Esophagus muscularis mucosa (tissue), 4 donors: ENCODE results near the gene ATP6AP1. TPM values are rescaled to one million over a fixed set of nuclear protein-coding genes. Genes with fewer than 3 reads are reported as not detected.
"Not testable (repeated sequence)": the region's sequence is repeated elsewhere in the genome, so short reads cannot be mapped to it uniquely, and the experiment has no call there.

Experiments used
- DNase-seq: peaks from one replicate; pipeline ENCODE4 v3.0.0-alpha.2; 2017; ENCODE audit errors: extremely low spot score
- H3K27ac ChIP-seq, 4 donors: fragments of 200-600 bp; sonication (generic); replicated peaks in 1 of 4; 1 replicate in 3 of 4; 2 replicates in 1 of 4; pipeline ENCODE4 v1.5.1; 2016 to 2019; ENCODE audit warnings: mild to moderate bottlenecking in 1 of 4
- H3K27me3 ChIP-seq, 4 donors: fragments of 200-600 bp; sonication (generic); one replicate each; pipeline versions ENCODE4 v1.5.1 to v1.6.0; 2016 to 2019
- H3K36me3 ChIP-seq, 4 donors: fragments of 200-600 bp; sonication (generic); one replicate each; pipeline ENCODE4 v1.5.1; 2016 to 2019
- H3K4me1 ChIP-seq, 4 donors: fragments of 200-600 bp; sonication (generic); one replicate each; pipeline ENCODE4 v1.5.1; 2016 to 2019
- H3K4me3 ChIP-seq, 4 donors: fragments of 200-600 bp; sonication (generic); 1 replicate in 2 of 4; 2 replicates in 2 of 4; pipeline ENCODE4 v1.5.1; 2016 to 2019; ENCODE audit warnings: mild to moderate bottlenecking in 4 of 4, moderate library complexity in 1 of 4
- H3K9me3 ChIP-seq, 4 donors: fragments of 200-600 bp; sonication (generic); 1 replicate in 3 of 4; 2 replicates in 1 of 4; pipeline ENCODE4 v1.5.1; 2016 to 2019
- EP300 ChIP-seq: sonication (generic); formaldehyde crosslinking; IDR thresholded peaks from one replicate; pipeline ENCODE4 v1.6.1; 2017; ENCODE audit warnings: antibody characterized with exemption
- POLR2A ChIP-seq: fragments of 450-650 bp; IDR thresholded peaks from one replicate; pipeline ENCODE4 v1.6.1; 2017; ENCODE audit warnings: antibody characterized with exemption, moderate library complexity, mild to moderate bottlenecking, low read depth
- POLR2AphosphoS5 ChIP-seq, 2 donors: sonication (generic); formaldehyde crosslinking; IDR thresholded peaks; one replicate each; pipeline ENCODE4 v1.6.1; 2017; ENCODE audit warnings: antibody characterized with exemption in 2 of 2
- WGBS: methylation state at CpG from one replicate; pipeline ENCODE4 v1.1.5; 2018; 5-methylcytosine and 5-hydroxymethylcytosine counted together
- intact Hi-C: fragments of 100-400 bp; cut with DNase I; formaldehyde crosslinking; loops from one replicate; pipeline ENCODE4 v1.15.1; 2023
- total RNA-seq, 4 donors: library from RNA; depleted of rRNA; stranded (reverse); fragments of >200 nt; gene quantifications; one replicate each; pipeline versions ENCODE4 v1.1.0 to v1.2.1, GENCODE V29; 2016
- TF ChIP-seq, protein P1 (sequence below), 3 experiments: fragments of 200-600 bp in 2 of 3; fragments of 450-650 bp in 1 of 3; sonication (generic) in 2 of 3; IDR thresholded peaks; one replicate each; pipeline ENCODE4 v1.5.1; 2017 to 2019; ENCODE audit warnings: antibody characterized with exemption in 3 of 3, mild to moderate bottlenecking in 2 of 3, moderate library complexity in 1 of 3

Gene ATP6AP1
- total RNA-seq, 4 donors from 2014 or later = 27.4 to 67.2 (median 34.7) TPM

DNA sequence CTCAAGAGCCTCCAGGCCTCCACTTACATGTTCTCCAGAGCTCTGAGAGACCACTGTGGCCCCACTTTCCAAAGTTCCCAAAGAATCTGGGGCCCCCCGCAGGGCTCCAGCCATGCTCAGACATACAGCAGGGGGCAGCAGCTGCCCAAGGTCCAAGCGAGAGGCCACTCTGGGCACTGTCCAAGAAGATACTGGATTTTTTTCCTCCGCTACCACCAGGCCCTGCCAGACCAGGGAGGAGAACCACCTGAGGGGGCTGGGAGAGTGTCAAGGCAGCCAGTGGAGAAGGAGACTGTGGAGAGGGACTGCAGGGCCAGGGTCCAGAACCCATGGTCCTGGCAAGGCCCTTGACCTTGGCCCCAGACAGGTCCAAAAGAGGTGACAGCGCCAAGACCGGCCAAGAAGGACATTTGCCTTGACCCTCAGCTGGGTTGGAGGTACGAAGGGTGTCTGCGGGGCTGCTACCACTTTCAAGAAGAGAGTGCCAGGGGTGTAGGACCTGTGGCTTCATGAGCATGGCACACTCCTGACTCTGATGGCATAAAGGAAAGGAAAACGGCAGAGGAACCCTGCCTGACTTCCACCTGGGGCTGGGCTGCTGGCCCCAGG, 44.1 kb upstream of the ATP6AP1 start:
- peaks cover 6 to 44% (median 38%) of the 10 kb centered on the region in 4 donors for H3K4me1 ChIP-seq
- no peak for TF ChIP-seq EP300
- no peak for TF ChIP-seq POLR2A
- TF ChIP-seq, protein P1, sequence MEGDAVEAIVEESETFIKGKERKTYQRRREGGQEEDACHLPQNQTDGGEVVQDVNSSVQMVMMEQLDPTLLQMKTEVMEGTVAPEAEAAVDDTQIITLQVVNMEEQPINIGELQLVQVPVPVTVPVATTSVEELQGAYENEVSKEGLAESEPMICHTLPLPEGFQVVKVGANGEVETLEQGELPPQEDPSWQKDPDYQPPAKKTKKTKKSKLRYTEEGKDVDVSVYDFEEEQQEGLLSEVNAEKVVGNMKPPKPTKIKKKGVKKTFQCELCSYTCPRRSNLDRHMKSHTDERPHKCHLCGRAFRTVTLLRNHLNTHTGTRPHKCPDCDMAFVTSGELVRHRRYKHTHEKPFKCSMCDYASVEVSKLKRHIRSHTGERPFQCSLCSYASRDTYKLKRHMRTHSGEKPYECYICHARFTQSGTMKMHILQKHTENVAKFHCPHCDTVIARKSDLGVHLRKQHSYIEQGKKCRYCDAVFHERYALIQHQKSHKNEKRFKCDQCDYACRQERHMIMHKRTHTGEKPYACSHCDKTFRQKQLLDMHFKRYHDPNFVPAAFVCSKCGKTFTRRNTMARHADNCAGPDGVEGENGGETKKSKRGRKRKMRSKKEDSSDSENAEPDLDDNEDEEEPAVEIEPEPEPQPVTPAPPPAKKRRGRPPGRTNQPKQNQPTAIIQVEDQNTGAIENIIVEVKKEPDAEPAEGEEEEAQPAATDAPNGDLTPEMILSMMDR (IDR thresholded peaks at IDR 0.05) = peak; percentile 36 to 53 (median 48)
- TF ChIP-seq POLR2AphosphoS5 (IDR thresholded peaks at IDR 0.05) = peak in 1 of 2 donors; percentile 5
- DNase-seq = no peak
- H3K27me3 ChIP-seq = no peaks in the 10 kb centered on the region
- H3K9me3 ChIP-seq = no peaks in the 10 kb centered on the region
- intact Hi-C loops = no loop called here
- WGBS = 59% methylated on average over 8 of the region's 8 CpGs
- H3K4me3 ChIP-seq = no peak overlapping the region
- H3K27ac ChIP-seq = peak overlapping the region; percentile 38 to 92 (median 48)
- H3K36me3 ChIP-seq = peaks cover 0 to 19% (median 3%) of the 10 kb centered on the region in 4 donors

DNA sequence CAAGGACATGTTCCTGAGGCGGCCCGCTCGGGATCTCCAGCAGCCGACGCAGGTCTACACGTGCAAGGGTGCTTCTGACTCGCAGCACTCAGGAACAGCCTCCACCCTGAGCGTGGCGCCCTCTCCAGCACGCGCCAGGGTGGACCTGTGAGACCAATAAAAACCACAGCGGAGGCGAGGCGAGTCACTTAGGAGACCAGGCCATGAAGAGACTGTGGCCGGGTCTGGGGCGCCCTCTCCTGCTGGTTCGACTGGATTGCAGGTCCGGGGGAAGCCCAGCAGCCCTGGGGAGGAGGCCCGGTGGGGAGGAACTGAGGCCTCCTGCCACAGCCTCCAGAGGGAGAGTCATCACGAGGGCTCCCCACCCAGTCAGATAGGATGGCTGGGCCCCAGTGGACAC, 40.4 kb upstream of the ATP6AP1 start:
- H3K27ac ChIP-seq, H3K27me3 ChIP-seq, H3K36me3 ChIP-seq, H3K4me3 ChIP-seq, H3K9me3 ChIP-seq, DNase-seq, intact Hi-C loops: not testable (repeated sequence)
- WGBS = no CpG with 5 or more reads among the region's 20 CpGs
- H3K4me1 ChIP-seq = peaks cover 0 to 16% (median 16%) of the 10 kb centered on the region in 4 donors

DNA sequence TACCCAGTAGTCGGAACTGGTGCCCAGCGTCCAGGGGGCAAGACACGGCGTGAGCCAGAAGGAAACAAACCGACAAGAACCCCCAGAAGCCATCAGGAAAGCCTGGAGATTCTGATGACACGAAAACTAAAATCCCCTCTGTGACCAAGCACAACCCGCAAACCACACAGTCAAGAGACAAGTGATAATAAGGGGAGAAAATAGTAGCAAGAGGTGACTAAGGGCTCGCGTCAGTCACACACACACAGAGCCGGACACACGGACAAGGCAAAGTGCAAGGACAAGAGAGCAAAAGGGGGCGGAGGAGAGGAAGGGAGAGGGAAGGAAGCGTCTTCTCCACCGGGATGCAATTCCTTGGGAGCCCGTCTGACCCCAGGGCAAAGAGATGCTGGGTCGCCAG, 39.8 kb upstream of the ATP6AP1 start:
- no CpG with 5 or more reads among the region's 16 CpGs for WGBS
- H3K36me3 ChIP-seq, H3K27me3 ChIP-seq, DNase-seq, H3K27ac ChIP-seq, H3K9me3 ChIP-seq, H3K4me3 ChIP-seq, intact Hi-C loops: not testable (repeated sequence)
- H3K4me1 ChIP-seq = peaks cover 0 to 11% (median 11%) of the 10 kb centered on the region in 4 donors

DNA sequence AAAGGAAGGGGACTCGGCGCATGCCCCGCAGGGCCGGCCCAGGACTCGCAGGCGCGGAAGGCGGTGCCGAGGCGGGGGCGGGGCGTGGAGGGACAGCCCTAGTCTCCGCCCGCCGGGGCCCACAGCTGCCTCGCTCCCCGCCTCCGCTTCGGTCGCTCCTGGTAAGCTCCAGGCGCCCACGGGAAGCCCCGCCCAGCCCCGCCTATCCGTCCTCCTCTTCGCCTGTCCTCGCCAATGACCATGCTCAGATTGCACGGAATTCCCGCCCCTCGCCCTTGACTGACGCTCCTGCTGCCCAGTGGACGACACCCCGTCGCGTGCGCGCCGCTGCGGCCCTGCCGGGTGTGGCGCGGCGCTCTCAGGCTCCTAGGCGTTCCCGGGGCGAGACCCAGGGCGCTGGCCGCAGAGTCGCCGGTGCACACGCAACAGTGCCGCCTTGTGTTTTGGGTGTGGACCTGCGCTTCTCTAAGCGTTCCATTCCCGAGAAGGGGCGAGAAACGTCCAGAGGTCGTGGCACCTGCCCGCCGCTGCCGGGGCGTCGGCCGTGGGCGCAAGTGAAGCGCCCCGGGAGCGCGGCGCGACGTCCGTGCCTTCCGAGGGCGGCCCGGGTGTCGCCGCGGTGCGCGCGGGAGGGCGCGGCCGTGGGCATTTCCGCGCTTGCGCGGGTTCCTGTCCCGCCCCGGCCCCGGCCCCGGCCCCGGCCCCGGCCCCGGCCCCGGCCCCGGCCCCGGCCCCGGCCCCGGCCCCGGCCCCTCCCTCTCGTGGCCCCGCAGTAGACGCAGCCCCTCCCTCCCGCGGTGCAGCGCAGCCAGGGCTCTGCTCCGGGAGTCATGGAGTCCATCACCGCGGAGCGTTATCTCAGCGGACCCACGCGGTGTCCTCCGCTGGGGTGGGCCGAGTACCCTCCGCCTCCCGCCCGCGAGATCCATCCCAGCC, 38.4 kb upstream of the ATP6AP1 start:
- Histone ChIP-seq H3K27ac (peak overlapping the region in 3 of 4 donors; percentile 67 to 79 (median 78)), H3K4me3 (peak overlapping the region in 3 of 4 donors; percentile 36 to 56 (median 40))
- no CpG with 5 or more reads among the region's 121 CpGs for whole genome bisulfite sequencing
- intact Hi-C loops, H3K9me3 ChIP-seq, H3K27me3 ChIP-seq, H3K4me1 ChIP-seq, DNase-seq, H3K36me3 ChIP-seq: not testable (repeated sequence)

DNA sequence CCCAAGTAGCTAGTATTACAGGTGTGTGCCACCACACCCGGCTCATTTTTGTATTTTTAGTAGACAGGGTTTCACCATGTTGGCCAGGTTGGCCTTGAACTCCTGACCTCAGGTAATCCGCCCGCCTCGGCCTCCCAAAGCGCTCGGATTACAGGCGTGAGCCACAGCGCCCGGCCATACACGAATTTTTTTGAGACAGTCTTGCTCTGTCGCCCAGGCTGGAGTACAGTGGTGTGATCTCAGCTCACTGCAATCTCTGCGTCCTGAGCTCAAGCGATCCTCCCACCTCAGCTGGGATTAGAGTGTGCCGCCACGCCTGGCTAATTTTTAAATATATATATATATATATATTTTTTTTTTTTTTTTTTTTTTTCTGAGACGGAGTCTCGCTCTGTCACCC, 32.1 kb upstream of the ATP6AP1 start:
- not testable (repeated sequence) for H3K9me3 ChIP-seq, H3K4me3 ChIP-seq, DNase-seq, H3K27me3 ChIP-seq
- WGBS = 90% methylated on average over 17 of the region's 17 CpGs
- Histone ChIP-seq H3K4me1 (peaks cover 7 to 32% (median 21%) of the 10 kb centered on the region in 4 donors), H3K36me3 (peaks cover 9 to 25% (median 22%) of the 10 kb centered on the region in 4 donors), H3K27ac (peak overlapping the region; percentile 90 to 98 (median 95))
- intact Hi-C loops = loop anchor here (5.0 kb wide), 1 partner anchor 59 kb away; no protein-coding TSS in a partner anchor

DNA sequence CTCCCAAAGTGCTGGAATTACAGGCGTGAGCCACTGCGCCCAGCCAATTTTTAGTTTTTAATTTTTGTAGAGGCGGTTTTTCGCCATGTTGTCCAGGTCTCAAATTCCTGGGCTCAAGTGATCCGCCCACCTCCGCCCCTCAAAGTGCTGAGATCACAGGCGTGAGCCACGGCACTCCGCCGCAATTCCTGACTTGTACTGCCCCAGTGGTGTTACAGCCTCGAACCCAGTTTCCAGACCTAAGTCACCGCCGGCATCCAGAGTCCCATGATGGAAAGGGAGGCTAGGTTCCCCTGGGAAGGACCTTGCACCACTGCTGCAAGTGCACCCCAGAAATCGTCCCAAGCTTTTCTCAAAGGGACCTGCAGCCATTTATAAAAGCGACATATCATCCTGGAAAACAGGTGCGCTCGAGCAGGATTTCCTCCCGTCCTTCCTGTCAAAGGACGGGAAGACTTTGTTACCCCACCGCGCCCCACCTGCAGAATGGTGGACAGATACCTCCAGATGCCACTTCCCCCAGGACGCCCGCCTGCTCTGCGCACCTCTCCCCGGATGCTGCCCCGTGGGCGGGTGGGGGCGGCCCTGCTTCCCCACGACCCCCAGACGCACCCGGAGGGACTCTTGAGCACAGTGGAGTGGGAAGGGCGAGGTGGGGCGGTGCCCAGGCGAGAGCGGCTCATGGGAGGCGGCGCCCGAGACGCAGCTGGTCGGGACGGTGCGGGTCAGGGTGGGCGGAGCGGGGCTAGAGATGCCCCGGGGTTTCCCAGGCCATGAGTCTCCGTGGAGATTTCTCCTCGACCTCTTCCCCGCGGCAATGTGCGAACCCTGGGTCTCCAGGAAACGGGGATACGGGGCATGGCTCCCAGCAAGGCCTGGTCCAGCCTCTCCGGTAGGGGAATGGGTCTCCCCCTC, 31.2 kb upstream of the ATP6AP1 start:
- WGBS = 56% methylated on average over 33 of the region's 53 CpGs
- H3K4me1 ChIP-seq = peaks cover 7 to 32% (median 22%) of the 10 kb centered on the region in 4 donors
- H3K27me3 ChIP-seq = no peaks in the 10 kb centered on the region
- no peak for DNase-seq
- intact Hi-C loops = loop anchor here (5.0 kb wide), 1 partner anchor 60 kb away; no protein-coding TSS in a partner anchor
- H3K4me3 ChIP-seq = peak overlapping the region; percentile 63 to 76 (median 66)
- no peak for TF ChIP-seq EP300
- peak; percentile 55 for TF ChIP-seq POLR2A
- peak; percentile 4 to 44 for TF ChIP-seq POLR2AphosphoS5 (IDR thresholded peaks at IDR 0.05)
- TF ChIP-seq, protein P1 (IDR thresholded peaks at IDR 0.05) = no peak
- no peaks in the 10 kb centered on the region for H3K9me3 ChIP-seq
- H3K27ac ChIP-seq = peak overlapping the region; percentile 90 to 98 (median 95)
- H3K36me3 ChIP-seq = peaks cover 9 to 26% (median 23%) of the 10 kb centered on the region in 4 donors
